GM19324 (cell line): ENCODE data around the gene ELSPBP1.
"Not testable (repeated sequence)": the region's sequence is repeated elsewhere in the genome, so short reads cannot be mapped to it uniquely, and the experiment has no call there.

Source experiments
- ATAC-seq: cut with Tn5 transposase; IDR thresholded peaks from one replicate; pipeline ENCODE4 v1.9.1; 2021; ENCODE audit warnings: mild to moderate bottlenecking, moderate library complexity; ENCODE audit not compliant: unreplicated experiment, low FRiP score

The ELSPBP1 gene

DNA sequence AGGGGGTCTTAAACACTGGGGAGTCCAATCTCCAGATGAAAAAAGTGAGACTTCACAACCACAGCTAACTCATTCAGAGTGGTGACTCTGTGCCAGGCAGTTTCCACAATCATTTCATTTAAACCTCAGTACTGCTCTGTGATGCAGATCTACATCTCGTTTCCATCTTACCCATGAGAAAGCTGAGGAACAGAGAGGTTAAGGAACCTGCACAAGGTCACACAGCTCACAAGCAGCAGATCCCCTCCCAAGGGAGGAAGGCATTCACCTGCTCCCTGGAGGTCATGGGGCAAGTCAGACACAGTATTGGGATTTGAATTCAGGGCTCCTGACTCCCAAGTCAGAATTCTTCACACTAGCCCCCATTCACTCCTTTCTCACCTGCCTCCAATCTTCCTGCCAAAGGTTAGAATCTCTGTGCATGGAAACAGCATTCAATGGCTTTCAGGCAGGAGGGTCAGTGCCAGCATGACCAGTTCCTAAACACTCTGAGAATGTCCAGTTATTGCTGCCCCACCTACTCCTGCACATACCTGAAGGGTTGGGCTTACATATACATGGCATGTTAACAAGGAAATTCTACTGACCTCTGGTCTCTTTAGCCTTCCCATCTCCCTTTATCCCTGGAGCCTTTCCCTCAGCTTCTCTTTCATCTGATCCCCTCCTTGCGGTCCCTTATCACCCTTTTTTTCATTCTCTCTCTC is 47.6 kb downstream of the ELSPBP1 start:
- ATAC-seq, result no peak

DNA sequence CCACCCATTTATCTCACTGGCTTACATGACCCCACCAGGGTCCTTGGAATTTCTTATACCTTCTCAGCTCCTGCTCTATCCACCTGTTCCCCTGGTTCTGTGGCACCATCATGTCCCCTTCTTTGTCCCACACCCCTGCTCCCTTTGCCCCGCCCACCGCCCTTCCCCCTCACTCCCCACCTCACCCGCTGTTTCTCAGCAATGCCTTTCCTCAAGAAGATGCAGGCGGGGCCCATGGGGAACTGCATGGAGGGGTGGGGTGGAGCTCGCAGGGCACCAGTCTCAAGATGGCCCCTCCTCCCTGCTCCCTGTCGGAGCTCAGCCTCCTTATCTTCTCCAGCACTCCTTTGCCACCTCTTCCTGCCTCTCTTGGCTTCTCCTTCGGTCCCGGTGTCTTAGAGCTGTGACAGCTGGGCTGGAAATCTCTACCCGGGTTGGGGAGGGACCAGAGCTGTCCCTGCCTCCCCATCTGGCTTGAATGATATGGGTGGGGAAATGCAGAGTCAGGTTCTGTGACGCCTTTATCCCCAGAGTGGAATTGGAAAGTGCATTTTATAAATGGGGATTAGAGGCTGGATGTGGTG is 49.3 kb downstream of the ELSPBP1 start, which contains the start of gene CABP5:
TSS of gene CABP5 (minus strand) at position 405 of the 584 bp plus-strand sequence. CDS start at position 248, 157 bp downstream.
- no peak for ATAC-seq

GRCh38 chr19:48044561-48044960 is 50.1 kb downstream of the ELSPBP1 start:
- no peak for ATAC-seq

DNA sequence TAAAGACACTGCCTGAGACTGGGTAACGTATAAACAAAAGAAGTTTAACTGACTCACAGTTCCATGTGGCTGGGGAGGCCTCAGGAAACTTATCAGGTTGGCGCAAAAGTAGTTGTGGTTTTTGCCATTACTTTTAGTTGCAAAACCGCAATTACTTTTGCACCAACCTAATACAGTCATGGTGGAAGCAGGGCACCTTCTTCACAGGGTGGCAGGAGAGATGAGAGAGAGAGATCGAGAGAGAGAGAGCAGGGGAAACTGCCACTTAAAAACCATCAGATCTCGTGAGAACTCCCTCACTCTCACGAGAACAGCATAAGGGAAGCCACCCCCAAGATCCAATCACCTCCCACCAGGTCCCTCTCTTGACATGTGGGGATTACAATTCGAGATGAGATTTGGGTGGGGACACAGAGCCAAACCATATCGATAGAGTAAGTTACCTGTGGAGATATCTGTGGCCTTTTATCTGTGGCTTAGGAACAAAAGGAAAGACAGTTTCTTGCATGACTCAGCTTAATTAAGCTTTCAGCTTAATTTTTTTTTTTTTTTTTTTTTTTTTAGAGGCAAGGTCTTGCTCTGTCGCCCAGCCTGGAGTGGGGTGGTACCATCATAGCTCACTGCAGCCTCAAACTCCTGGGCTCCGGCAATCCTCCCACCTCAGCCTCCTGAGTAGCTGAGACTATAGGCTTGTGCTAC is 57.1 kb downstream of the ELSPBP1 start:
- ATAC-seq, result no peak

- ATAC-seq, result no peak
These were observed 58.6 kb downstream of the ELSPBP1 start for GRCh38 chr19:48053076-48053475.

- ATAC-seq, result no peak
These were observed 59.4 kb downstream of the ELSPBP1 start for GRCh38 chr19:48053856-48054255.

DNA sequence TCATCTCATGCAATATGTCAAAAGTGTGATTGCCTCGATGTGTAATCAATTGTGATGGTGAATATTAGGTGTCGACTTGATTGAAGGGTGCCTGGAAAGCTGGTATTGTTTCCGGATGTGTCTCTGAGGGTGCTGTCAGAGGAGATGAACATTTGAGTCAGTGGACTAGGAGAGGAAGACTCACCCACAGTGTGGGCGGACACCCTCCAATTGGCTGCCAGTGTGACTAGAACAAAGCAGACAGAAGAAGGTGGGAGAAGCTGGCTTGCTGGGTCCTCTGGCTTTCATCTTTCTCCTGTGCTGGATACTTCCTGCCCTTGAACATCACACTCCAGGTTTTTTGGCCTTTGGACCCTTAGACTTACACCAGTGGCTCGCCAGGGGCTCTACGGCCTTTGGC is 64.9 kb downstream of the ELSPBP1 start:
- no peak for ATAC-seq

GRCh38 chr19:48060381-48060780 is 65.9 kb downstream of the ELSPBP1 start:
- ATAC-seq, result no peak

DNA sequence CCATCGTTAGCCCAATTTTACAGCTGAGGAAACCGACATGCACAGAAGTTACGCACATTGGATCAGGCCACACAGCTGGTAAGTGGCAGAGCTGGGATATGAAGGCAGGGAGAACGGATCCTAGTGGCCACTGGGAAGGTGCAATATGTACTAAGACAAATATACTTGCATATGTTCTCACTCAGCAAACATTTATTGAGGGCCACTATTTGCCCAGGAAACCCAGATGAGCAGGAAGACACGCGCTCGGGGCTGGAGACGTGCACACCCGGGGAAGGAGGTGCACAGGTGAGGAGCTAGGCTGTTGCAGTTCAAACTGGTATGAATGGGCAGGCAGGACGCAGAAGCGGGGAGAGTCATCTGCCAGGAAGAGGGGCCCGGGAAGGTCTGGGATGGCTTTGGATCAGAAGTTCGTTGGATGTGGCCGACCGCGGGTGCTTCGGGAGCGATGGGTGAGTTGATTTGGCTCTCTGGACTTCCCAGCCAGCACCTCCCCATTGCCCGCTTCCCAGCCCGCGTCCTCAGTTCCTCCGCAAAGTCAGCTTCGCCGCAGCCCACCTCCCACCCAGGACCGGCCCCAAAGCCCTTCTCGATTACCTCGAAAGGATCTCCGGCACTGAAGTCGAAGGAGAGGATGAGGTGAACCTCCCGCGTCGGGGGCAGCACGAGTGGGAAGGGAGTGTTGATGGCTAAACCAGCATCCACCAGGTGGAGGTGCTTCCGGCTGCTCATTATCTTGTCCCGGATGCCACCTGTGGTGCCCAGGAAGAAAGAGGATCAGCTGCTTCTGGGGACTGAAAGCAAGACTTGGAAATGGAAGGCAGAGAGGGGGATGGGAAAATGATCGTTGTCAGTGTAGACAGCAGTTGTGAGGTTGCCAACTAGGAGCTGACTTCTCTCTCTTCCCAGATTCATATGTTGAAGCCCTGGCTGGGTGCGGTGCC is 67.2 kb downstream of the ELSPBP1 start:
- no peak for ATAC-seq

GRCh38 chr19:48064509-48064908 is 70.1 kb downstream of the ELSPBP1 start:
- no peak for ATAC-seq

- no peak for ATAC-seq
These were observed 75.0 kb downstream of the ELSPBP1 start for GRCh38 chr19:48069435-48069834.

GRCh38 chr19:48070177-48070769 is 75.8 kb downstream of the ELSPBP1 start:
- not testable (repeated sequence) for ATAC-seq
